GM18867 (cell line): ENCODE results near the gene PRICKLE3.
"Not testable (repeated sequence)": the region's sequence is repeated elsewhere in the genome, so short reads cannot be mapped to it uniquely, and the experiment has no call there.

Experiments used
- ATAC-seq: cut with Tn5 transposase; IDR thresholded peaks from one replicate; pipeline ENCODE4 v1.9.1; 2021; ENCODE audit warnings: mild to moderate bottlenecking, moderate library complexity; ENCODE audit not compliant: unreplicated experiment

PRICKLE3 gene

GRCh38 chrX:49164589-49165360, 21.4 kb downstream of the PRICKLE3 start:
- ATAC-seq, result no peak

- ATAC-seq, result peak; percentile 50
Measured at GRCh38 chrX:49163555-49164419, 22.4 kb downstream of the PRICKLE3 start.

- no peak for ATAC-seq
Measured at GRCh38 chrX:49162620-49163019, 23.6 kb downstream of the PRICKLE3 start, which contains the start of gene MAGIX. MAGIX (plus strand) TSS chrX:49162758; CDS start chrX:49162890, 132 bp downstream.

GRCh38 chrX:49161632-49162031, 24.5 kb downstream of the PRICKLE3 start:
- no peak for ATAC-seq

GRCh38 chrX:49160908-49161307, 25.3 kb downstream of the PRICKLE3 start:
- ATAC-seq, result no peak

GRCh38 chrX:49157194-49157593, 29.0 kb downstream of the PRICKLE3 start:
- no peak for ATAC-seq

- ATAC-seq, result peak; percentile 91
Measured at GRCh38 chrX:49155900-49156837, 30.0 kb downstream of the PRICKLE3 start.

- no peak for ATAC-seq
Measured at GRCh38 chrX:49155243-49155899, 30.8 kb downstream of the PRICKLE3 start.

GRCh38 chrX:49153467-49153866, 32.7 kb downstream of the PRICKLE3 start:
- no peak for ATAC-seq

- ATAC-seq, result not testable (repeated sequence)
Measured at GRCh38 chrX:49149291-49149690, 36.9 kb downstream of the PRICKLE3 start.

- ATAC-seq, result not testable (repeated sequence)
Measured at GRCh38 chrX:49148390-49149100, 37.6 kb downstream of the PRICKLE3 start.

- ATAC-seq, result no peak
Measured at GRCh38 chrX:49147936-49148335, 38.2 kb downstream of the PRICKLE3 start.

GRCh38 chrX:49147282-49147681, 38.9 kb downstream of the PRICKLE3 start:
- no peak for ATAC-seq

GRCh38 chrX:49143154-49143553, 43.0 kb downstream of the PRICKLE3 start:
- ATAC-seq, result not testable (repeated sequence)

GRCh38 chrX:49142264-49142663, 43.9 kb downstream of the PRICKLE3 start:
- not testable (repeated sequence) for ATAC-seq

GRCh38 chrX:49139713-49140112, 46.5 kb downstream of the PRICKLE3 start:
- ATAC-seq, result no peak

GRCh38 chrX:49137492-49137891, 48.7 kb downstream of the PRICKLE3 start:
- ATAC-seq, result no peak

- ATAC-seq, result no peak
Measured at GRCh38 chrX:49133759-49134158, 52.4 kb downstream of the PRICKLE3 start.

- not testable (repeated sequence) for ATAC-seq
Measured at GRCh38 chrX:49132275-49132674, 53.9 kb downstream of the PRICKLE3 start.
